GM18873 (cell line): ENCODE data around the gene ZNF793.

Experiments used
- ATAC-seq: cut with Tn5 transposase; IDR thresholded peaks from one replicate; pipeline ENCODE4 v1.9.1; 2021; ENCODE audit warnings: mild to moderate bottlenecking, moderate library complexity, moderate number of reproducible peaks; ENCODE audit not compliant: unreplicated experiment, low FRiP score

The ZNF793 gene

DNA sequence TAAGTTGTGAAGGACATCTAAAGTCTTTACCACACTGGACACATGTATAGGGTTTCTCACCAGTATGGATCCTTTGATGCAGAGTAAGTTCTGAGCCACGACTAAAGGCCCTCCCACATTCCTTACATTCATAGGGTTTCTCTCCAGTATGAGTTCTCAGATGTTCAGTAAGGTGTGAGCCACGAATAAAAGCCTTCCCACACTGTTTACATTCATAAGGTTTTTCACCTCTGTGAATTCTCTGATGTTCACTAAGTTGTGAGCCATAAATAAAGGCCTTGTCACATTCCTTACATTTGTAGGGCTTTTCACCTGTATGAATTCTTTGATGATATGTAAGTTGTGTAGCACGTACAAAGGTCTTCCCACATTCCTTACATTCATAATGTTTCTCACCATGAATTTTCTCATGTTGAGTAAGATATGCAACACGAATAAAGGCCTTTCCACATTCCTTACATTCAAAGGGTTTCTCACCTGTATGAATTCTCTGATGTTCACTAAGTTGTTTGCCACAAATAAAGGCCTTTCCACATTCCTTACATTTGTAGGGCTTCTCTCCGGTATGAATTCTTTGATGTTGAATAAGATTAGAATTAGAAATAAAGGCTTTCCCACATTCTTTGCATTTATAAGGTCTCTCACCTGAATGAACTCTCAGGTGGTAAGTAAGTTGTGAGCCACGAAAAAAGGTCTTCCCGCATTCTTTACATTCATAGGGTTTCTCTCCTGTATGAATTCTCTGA is 58.1 kb downstream of the ZNF793 start:
- ATAC-seq = no peak

DNA sequence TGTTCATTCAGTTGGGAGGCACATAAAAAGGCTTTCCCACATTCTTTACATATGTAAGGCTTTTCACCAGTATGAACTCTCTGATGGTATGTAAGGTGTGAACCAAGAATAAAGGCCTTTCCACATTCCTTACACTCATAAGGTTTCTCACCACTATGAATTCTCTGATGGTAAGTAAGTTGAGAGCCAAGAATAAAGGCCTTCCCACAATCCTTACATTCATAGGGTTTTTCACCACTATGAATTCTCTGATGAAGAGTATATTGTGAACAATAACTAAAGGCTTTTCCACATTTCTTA is 58.6 kb downstream of the ZNF793 start:
- no peak for ATAC-seq

DNA sequence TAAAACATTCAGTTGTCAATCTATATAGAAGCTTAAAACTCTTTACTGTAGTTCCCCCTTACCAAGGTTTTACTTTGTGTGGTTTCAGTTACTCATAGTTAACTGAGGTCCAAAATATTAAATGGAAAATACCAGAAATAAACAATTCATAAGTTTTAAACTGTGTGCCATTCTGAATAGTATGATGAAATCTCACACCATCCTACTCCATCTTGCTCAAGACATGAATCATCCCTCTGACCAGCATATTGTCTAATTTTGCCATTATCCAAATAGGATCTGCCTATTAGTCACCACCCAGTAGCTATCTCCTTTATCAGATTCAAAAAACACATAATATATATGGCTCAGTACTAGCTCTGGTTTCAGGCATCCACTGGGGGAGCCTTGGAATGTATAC is 65.5 kb downstream of the ZNF793 start:
- ATAC-seq = no peak

DNA sequence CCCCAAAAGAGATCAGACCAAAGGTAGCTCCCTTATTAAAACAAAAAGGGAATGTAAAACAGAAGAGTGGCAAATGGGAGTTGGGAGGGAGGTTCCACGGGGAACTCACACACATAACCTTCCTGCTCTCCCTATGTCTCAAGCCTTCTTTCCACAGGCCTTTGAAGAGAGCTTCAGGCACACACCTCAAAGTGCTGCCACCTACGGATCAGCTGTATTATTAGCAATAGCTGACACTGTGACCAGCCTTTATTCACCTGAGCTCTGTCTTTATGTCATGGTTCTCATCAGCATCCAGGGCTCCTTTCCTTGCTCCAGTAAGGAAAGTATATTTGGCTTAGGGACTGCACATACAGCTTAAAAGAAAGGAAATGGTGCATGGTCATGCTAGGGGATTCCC is 76.6 kb downstream of the ZNF793 start:
- ATAC-seq = no peak
